HG02885 (cell line): ENCODE data around the gene TMTC3.
"Not testable (repeated sequence)": the region's sequence is repeated elsewhere in the genome, so short reads cannot be mapped to it uniquely, and the experiment has no call there.

ENCODE experiments used
- ATAC-seq: cut with Tn5 transposase; IDR thresholded peaks from one replicate; pipeline ENCODE4 v1.9.1; 2021; ENCODE audit warnings: mild to moderate bottlenecking; ENCODE audit not compliant: unreplicated experiment, poor library complexity

TMTC3 gene

GRCh38 chr12:88141774-88142609 is at the start of gene TMTC3, which contains the start of gene CEP290:
TMTC3 (plus strand) TSS chr12:88142307; CDS start chr12:88148316, 6,009 bp downstream.
CEP290 (minus strand) TSS chr12:88142088; CDS start chr12:88141307, 781 bp downstream.
- peak; percentile 96 for ATAC-seq

GRCh38 chr12:88092771-88093170 is 49.3 kb upstream of the TMTC3 start:
- no peak for ATAC-seq

- ATAC-seq = no peak
These were observed 48.5 kb upstream of the TMTC3 start for GRCh38 chr12:88093573-88093972.

GRCh38 chr12:88108021-88108420 is 34.1 kb upstream of the TMTC3 start:
- ATAC-seq = no peak

- no peak for ATAC-seq
These were observed 30.9 kb upstream of the TMTC3 start for GRCh38 chr12:88111074-88111652.

- ATAC-seq = no peak
These were observed 28.2 kb upstream of the TMTC3 start for GRCh38 chr12:88113871-88114270.

GRCh38 chr12:88122666-88123065 is 19.4 kb upstream of the TMTC3 start:
- ATAC-seq = peak; percentile 81

GRCh38 chr12:88127099-88127498 is 15.0 kb upstream of the TMTC3 start:
- ATAC-seq = no peak

GRCh38 chr12:88127855-88128254 is 14.3 kb upstream of the TMTC3 start:
- ATAC-seq = no peak

GRCh38 chr12:88132392-88132791 is 9.7 kb upstream of the TMTC3 start:
- ATAC-seq = no peak

GRCh38 chr12:88133181-88133580 is 8.9 kb upstream of the TMTC3 start:
- not testable (repeated sequence) for ATAC-seq

GRCh38 chr12:88139711-88140110 is 2.4 kb upstream of the TMTC3 start:
- not testable (repeated sequence) for ATAC-seq

- no peak for ATAC-seq
These were observed 708 bp upstream of the TMTC3 start for GRCh38 chr12:88141425-88141773.

GRCh38 chr12:88142610-88142991 is 494 bp downstream of the TMTC3 start:
- ATAC-seq = peak; percentile 4

- no peak for ATAC-seq
These were observed 1.9 kb downstream of the TMTC3 start for GRCh38 chr12:88144037-88144436.

- ATAC-seq = no peak
These were observed 2.7 kb downstream of the TMTC3 start for GRCh38 chr12:88144546-88145468.

- no peak for ATAC-seq
These were observed 3.7 kb downstream of the TMTC3 start for GRCh38 chr12:88145567-88146505.

- ATAC-seq = no peak
These were observed 8.0 kb downstream of the TMTC3 start for GRCh38 chr12:88150063-88150462.

- no peak for ATAC-seq
These were observed 11.9 kb downstream of the TMTC3 start for GRCh38 chr12:88153959-88154358.
